GM12878 (cell line): ENCODE measurements around the gene CCDC200. TPM values are rescaled to one million over a fixed set of nuclear protein-coding genes. Genes with fewer than 3 reads are reported as not detected.

Source experiments
- ATAC-seq: fragments of 200-7000 bp; cut with Tn5 transposase; 3 replicates; pipeline ENCODE4 v1.9.1; 2020; ENCODE audit warnings: mild to moderate bottlenecking, moderate library complexity
- BruUV-seq: library from RNA; stranded (reverse); fragments of 400-500 nt; replicated peaks from 2 replicates; lab custom pipeline; 2021; lab: Mats Ljungman, UMichigan
- CTCF ChIA-PET: fragments of 300-600 bp; sonication (Branson Sonifier 250); formaldehyde crosslinking; extraction: SDS; loops from one replicate; lab custom pipeline; 2021; ENCODE audit warnings: inconsistent platforms; lab: Yijun Ruan, JAX
- POLR2A ChIA-PET: fragments of 350-600 bp; formaldehyde crosslinking; extraction: SDS; loops from one replicate; lab custom pipeline; 2021; ENCODE audit warnings: inconsistent platforms; lab: Charles Lee
- RAD21 ChIA-PET: fragments of 300-600 bp; sonication (Branson Sonifier 250); formaldehyde crosslinking; loops from one replicate; lab custom pipeline; 2023; ENCODE audit warnings: antibody characterized with exemption; ENCODE audit not compliant: unreplicated experiment; lab: Charles Lee
- SMC1A ChIA-PET: fragments of 300-600 bp; sonication (Branson Sonifier 250); formaldehyde crosslinking; loops from one replicate; lab custom pipeline; 2023; ENCODE audit not compliant: unreplicated experiment, uncharacterized antibody; lab: Charles Lee
- DNase-seq: peaks from one replicate; pipeline ENCODE4 v3.0.0-alpha.2; 2011; ENCODE audit warnings: low read depth, low spot score
- FAIRE-seq: peaks from 3 replicates; lab custom pipeline; 2011; peaks lifted over from hg19 to GRCh38; lab: Jason Lieb, UNC
- H2AFZ ChIP-seq: 2 replicates; pipeline ENCODE4 v1.6.0; 2011; ENCODE audit warnings: low read depth, low read length, control low read depth; ENCODE audit not compliant: control insufficient read depth
- H3K27ac ChIP-seq: 2 replicates; pipeline ENCODE4 v1.5.1; 2011; ENCODE audit warnings: control low read depth; ENCODE audit not compliant: control insufficient read depth, insufficient read depth
- H3K27me3 ChIP-seq, 2 experiments: replicated peaks in 1 of 2; 2 replicates each; pipeline versions ENCODE4 v1.6.0 to v1.6.1; 2011; ENCODE audit warnings: low read length in 1 of 2; ENCODE audit not compliant: control insufficient read depth in 2 of 2, insufficient read depth in 2 of 2
- H3K36me3 ChIP-seq, 2 experiments: 2 replicates each; pipeline ENCODE4 v1.5.1; 2011; ENCODE audit warnings: low read length in 1 of 2; ENCODE audit not compliant: control insufficient read depth in 2 of 2, insufficient read depth in 2 of 2
- H3K4me1 ChIP-seq: 2 replicates; pipeline ENCODE4 v1.6.1; 2011; ENCODE audit warnings: mild to moderate bottlenecking, low read length, moderate library complexity, mixed read lengths; ENCODE audit not compliant: control insufficient read depth, insufficient read depth
- H3K4me2 ChIP-seq: 2 replicates; pipeline ENCODE4 v1.6.0; 2011; ENCODE audit warnings: control low read depth; ENCODE audit not compliant: control insufficient read depth, insufficient read depth
- H3K4me3 ChIP-seq: fragments of 200-600 bp; sonication (generic); 2 replicates; pipeline ENCODE4 v1.5.1; 2016
- H3K79me2 ChIP-seq: 2 replicates; pipeline ENCODE4 v1.6.0; 2011; ENCODE audit warnings: low read length; ENCODE audit not compliant: control insufficient read depth, insufficient read depth
- H3K9ac ChIP-seq: 2 replicates; pipeline ENCODE4 v1.8.0; 2011; ENCODE audit warnings: low read length, control low read depth, mixed read lengths; ENCODE audit not compliant: control insufficient read depth, insufficient read depth
- H3K9me3 ChIP-seq: replicated peaks from 3 replicates; pipeline ENCODE4 v1.5.1; 2011; ENCODE audit warnings: mild to moderate bottlenecking, low read length; ENCODE audit not compliant: control insufficient read depth, insufficient read depth
- H4K20me1 ChIP-seq: 2 replicates; pipeline ENCODE4 v1.6.0; 2011; ENCODE audit not compliant: control insufficient read depth, insufficient read depth
- BHLHE40 ChIP-seq, 2 experiments: fragments of 450-650 bp in 1 of 2; IDR thresholded peaks; 2 replicates each; pipeline ENCODE4 v1.6.1; 2011 to 2017; ENCODE audit warnings: low read depth in 2 of 2, borderline replicate concordance in 1 of 2, improper control_type of control experiment in 1 of 2, low read length in 1 of 2, mild to moderate bottlenecking in 1 of 2
- BRCA1 ChIP-seq: IDR thresholded peaks from 2 replicates; pipeline ENCODE4 v1.6.1; 2011; ENCODE audit warnings: low read depth, low read length, improper control_type of control experiment
- CBFB ChIP-seq: IDR thresholded peaks from 2 replicates; pipeline ENCODE4 v1.6.1; 2016; ENCODE audit warnings: antibody characterized with exemption, low read depth
- ESRRA ChIP-seq: IDR thresholded peaks from 2 replicates; pipeline ENCODE4 v1.6.1; 2012; ENCODE audit warnings: mild to moderate bottlenecking, low read length, improper control_type of control experiment
- EZH2 ChIP-seq: IDR thresholded peaks from 2 replicates; pipeline ENCODE4 v1.6.1; 2012; ENCODE audit warnings: low read depth, mild to moderate bottlenecking, control low read depth, inconsistent platforms, low read length, borderline replicate concordance; ENCODE audit not compliant: control insufficient read depth
- POLR2AphosphoS5 ChIP-seq: IDR thresholded peaks from 2 replicates; pipeline ENCODE4 v1.6.1; 2011; ENCODE audit warnings: mild to moderate bottlenecking, low read length, inconsistent platforms
- ZBED1 ChIP-seq: IDR thresholded peaks from 2 replicates; pipeline ENCODE4 v1.6.1; 2016; ENCODE audit warnings: borderline replicate concordance
- ZNF274 ChIP-seq: IDR thresholded peaks from one replicate; pipeline ENCODE4 v1.8.0; 2011; ENCODE audit not compliant: insufficient read length, insufficient read depth
- WGBS: methylation state at CpG from one replicate; pipeline ENCODE4 v1.1.6; 2016; ENCODE audit warnings: low lambda C conversion rate; ENCODE audit not compliant: insufficient replicate concordance, insufficient coverage; ENCODE audit errors: missing lambda C conversion rate; 5-methylcytosine and 5-hydroxymethylcytosine counted together
- in situ Hi-C: fragments of 300-500 bp; cut with MboI; formaldehyde crosslinking; loops from 9 replicates; pipeline ENCODE4 v1.14.3; 2018; ENCODE audit warnings: mixed read lengths
- intact Hi-C: fragments of 100-400 bp; cut with micrococcal nuclease; formaldehyde crosslinking; loops from one replicate; pipeline ENCODE4 v1.14.2; 2022; ENCODE audit not compliant: unreplicated experiment
- polyA plus RNA-seq, 11 experiments: library from polyadenylated mRNA; depleted of rRNA in 4 of 11; unstranded in 6 of 11; stranded (reverse) in 5 of 11; fragments of >200 nt; fragmentation: Nextera tagmentation in 4 of 11; fragmentation: Illumina TruSeq in 1 of 11; extraction: Ambion mirVana in 4 of 11; extraction: Trizol in 1 of 11; gene quantifications; 1 replicate in 1 of 11; 2 replicates in 10 of 11; pipeline versions ENCODE4 v1.2.1 to v1.2.3, GENCODE V29; 2011 to 2016; ENCODE audit warnings: inconsistent platforms in 2 of 11, missing spikeins in 2 of 11, low read depth in 1 of 11
- total RNA-seq, 4 experiments: library from RNA; depleted of rRNA in 3 of 4; stranded (reverse); fragments of >200 nt in 3 of 4; fragmentation: Illumina TruSeq in 1 of 4; extraction: Trizol in 1 of 4; gene quantifications; 2 replicates each; pipeline versions ENCODE4 v1.2.1 to v1.2.3, GENCODE V29; 2013 to 2021
- TF ChIP-seq, protein P1 (sequence below): fragments of 450-650 bp; formaldehyde crosslinking; IDR thresholded peaks from 2 replicates; pipeline ENCODE4 v1.5.0; 2022; ENCODE audit warnings: mild to moderate bottlenecking, missing genetic modification characterization
- TF ChIP-seq, protein P2 (sequence below): fragments of 450-650 bp; IDR thresholded peaks from 2 replicates; pipeline ENCODE4 v1.6.1; 2014; ENCODE audit warnings: mild to moderate bottlenecking
- TF ChIP-seq, protein P3 (sequence below): IDR thresholded peaks from 2 replicates; pipeline ENCODE4 v1.6.1; 2011; ENCODE audit warnings: borderline replicate concordance, low read depth, mild to moderate bottlenecking, moderate library complexity, low read length; ENCODE audit not compliant: insufficient read depth, poor library complexity, severe bottlenecking
- TF ChIP-seq, protein P4 (sequence below): fragments of 450-650 bp; IDR thresholded peaks from 2 replicates; pipeline ENCODE4 v1.6.1; 2018; ENCODE audit warnings: borderline replicate concordance, mild to moderate bottlenecking; ENCODE audit not compliant: partially characterized antibody

Gene CCDC200
- total and polyA plus RNA-seq, 10 of the 15 experiments (the other 5 are each of a cell fraction or from before 2014, with no cell fraction given) = 0.46 to 3.9 (median 2.7) TPM; not detected in 6

DNA sequence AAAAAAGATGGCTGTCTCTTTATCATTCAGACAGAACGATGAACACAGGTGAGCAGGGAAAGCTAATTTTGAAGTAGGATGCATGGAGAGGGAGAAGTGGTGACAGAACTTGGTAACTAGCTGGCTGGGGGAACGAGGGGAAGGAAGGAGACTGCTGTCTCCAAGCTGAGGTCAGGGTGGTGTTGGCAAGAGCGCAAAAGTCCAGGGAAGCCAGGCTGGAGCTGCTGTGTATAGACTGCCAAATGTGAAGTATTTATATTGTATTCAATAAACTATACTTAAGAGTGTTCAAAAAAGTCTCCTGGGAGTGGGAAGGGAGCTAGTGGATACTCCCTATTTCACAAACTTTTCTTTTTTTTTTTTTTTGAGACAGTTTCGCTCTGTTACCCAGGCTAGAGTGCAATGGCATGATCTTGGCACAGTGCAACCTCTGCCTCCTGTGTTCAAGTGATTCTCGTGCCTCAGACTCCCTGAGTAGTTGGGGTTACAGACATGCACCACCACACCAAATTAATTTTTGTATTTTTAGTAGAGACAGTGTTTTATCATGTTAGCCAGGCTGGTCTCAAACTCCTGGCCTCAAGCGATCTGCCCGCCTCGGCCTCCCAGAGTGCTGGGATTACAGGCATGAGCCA is 8.6 kb downstream of the CCDC200 start:
- RAD21 ChIA-PET = no interaction called here
- DNase-seq = no peak
- Histone ChIP-seq H2AFZ (no peak overlapping the region), H3K27me3 (no peaks in the 10 kb centered on the region), H3K9ac (no peak overlapping the region), H3K9me3 (no peaks in the 10 kb centered on the region), H3K4me1 (no peaks in the 10 kb centered on the region), H3K4me3 (no peak overlapping the region), H3K27ac (no peak overlapping the region), H3K79me2 (no peaks in the 10 kb centered on the region), H3K36me3 (peaks cover 2 to 14% of the 10 kb centered on the region in 2 experiments; a peak in 3 of 4 replicates), H3K4me2 (no peak overlapping the region), H4K20me1 (no peaks in the 10 kb centered on the region)
- no peak for ATAC-seq
- CTCF ChIA-PET = interaction anchor here (0.5 kb wide), 1 partner anchor 494 kb away, joined by 4 read pairs; no protein-coding TSS in a partner anchor
- in situ Hi-C loops = loop anchor here (10.0 to 25.0 kb wide), 9 partner anchors 95 to 1642 kb away; partner anchors contain the start of genes DNAJC7, EIF1, HDAC5 and MEOX1
- SMC1A ChIA-PET = interaction anchor here (0.6 to 0.7 kb wide), 2 partner anchors 175 to 479 kb away, joined by 3 read pairs; no protein-coding TSS in a partner anchor
- 91% methylated on average over 7 of the region's 8 CpGs for whole genome bisulfite sequencing
- FAIRE-seq = no peak
- intact Hi-C loops = no loop called here
- POLR2A ChIA-PET = interaction anchor here (0.6 kb wide), 1 partner anchor 24 kb away, joined by 6 read pairs; no protein-coding TSS in a partner anchor
- BruUV-seq = no TSS peak
- TF ChIP-seq ESRRA (no peak), EZH2 (no peak), POLR2AphosphoS5 (no peak), BHLHE40 (IDR thresholded peaks at IDR 0.05; ENCODE audit: borderline replicate concordance in 1 of 2, low read depth in 2 of 2, low read length in 1 of 2) (no peak), ZNF274 (no peak), BRCA1 (no peak), CBFB (no peak), ZBED1 (no peak)
- TF ChIP-seq, protein P1, sequence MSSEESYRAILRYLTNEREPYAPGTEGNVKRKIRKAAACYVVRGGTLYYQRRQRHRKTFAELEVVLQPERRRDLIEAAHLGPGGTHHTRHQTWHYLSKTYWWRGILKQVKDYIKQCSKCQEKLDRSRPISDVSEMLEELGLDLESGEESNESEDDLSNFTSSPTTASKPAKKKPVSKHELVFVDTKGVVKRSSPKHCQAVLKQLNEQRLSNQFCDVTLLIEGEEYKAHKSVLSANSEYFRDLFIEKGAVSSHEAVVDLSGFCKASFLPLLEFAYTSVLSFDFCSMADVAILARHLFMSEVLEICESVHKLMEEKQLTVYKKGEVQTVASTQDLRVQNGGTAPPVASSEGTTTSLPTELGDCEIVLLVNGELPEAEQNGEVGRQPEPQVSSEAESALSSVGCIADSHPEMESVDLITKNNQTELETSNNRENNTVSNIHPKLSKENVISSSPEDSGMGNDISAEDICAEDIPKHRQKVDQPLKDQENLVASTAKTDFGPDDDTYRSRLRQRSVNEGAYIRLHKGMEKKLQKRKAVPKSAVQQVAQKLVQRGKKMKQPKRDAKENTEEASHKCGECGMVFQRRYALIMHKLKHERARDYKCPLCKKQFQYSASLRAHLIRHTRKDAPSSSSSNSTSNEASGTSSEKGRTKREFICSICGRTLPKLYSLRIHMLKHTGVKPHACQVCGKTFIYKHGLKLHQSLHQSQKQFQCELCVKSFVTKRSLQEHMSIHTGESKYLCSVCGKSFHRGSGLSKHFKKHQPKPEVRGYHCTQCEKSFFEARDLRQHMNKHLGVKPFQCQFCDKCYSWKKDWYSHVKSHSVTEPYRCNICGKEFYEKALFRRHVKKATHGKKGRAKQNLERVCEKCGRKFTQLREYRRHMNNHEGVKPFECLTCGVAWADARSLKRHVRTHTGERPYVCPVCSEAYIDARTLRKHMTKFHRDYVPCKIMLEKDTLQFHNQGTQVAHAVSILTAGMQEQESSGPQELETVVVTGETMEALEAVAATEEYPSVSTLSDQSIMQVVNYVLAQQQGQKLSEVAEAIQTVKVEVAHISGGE (CRISPR knock-in tag) = no peak
- TF ChIP-seq, protein P2, sequence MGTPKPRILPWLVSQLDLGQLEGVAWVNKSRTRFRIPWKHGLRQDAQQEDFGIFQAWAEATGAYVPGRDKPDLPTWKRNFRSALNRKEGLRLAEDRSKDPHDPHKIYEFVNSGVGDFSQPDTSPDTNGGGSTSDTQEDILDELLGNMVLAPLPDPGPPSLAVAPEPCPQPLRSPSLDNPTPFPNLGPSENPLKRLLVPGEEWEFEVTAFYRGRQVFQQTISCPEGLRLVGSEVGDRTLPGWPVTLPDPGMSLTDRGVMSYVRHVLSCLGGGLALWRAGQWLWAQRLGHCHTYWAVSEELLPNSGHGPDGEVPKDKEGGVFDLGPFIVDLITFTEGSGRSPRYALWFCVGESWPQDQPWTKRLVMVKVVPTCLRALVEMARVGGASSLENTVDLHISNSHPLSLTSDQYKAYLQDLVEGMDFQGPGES = no peak
- TF ChIP-seq, protein P3, sequence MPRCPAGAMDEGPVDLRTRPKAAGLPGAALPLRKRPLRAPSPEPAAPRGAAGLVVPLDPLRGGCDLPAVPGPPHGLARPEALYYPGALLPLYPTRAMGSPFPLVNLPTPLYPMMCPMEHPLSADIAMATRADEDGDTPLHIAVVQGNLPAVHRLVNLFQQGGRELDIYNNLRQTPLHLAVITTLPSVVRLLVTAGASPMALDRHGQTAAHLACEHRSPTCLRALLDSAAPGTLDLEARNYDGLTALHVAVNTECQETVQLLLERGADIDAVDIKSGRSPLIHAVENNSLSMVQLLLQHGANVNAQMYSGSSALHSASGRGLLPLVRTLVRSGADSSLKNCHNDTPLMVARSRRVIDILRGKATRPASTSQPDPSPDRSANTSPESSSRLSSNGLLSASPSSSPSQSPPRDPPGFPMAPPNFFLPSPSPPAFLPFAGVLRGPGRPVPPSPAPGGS = no peak
- TF ChIP-seq, protein P4, sequence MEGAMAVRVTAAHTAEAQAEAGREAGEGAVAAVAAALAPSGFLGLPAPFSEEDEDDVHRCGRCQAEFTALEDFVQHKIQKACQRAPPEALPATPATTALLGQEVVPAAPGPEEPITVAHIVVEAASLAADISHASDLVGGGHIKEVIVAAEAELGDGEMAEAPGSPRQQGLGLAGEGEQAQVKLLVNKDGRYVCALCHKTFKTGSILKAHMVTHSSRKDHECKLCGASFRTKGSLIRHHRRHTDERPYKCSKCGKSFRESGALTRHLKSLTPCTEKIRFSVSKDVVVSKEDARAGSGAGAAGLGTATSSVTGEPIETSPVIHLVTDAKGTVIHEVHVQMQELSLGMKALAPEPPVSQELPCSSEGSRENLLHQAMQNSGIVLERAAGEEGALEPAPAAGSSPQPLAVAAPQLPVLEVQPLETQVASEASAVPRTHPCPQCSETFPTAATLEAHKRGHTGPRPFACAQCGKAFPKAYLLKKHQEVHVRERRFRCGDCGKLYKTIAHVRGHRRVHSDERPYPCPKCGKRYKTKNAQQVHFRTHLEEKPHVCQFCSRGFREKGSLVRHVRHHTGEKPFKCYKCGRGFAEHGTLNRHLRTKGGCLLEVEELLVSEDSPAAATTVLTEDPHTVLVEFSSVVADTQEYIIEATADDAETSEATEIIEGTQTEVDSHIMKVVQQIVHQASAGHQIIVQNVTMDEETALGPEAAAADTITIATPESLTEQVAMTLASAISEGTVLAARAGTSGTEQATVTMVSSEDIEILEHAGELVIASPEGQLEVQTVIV = no peak
